OCI-LY1 (cell line): ENCODE data around the gene ZNF747.

ENCODE experiments used
- H2AFZ ChIP-seq: fragments of 200-600 bp; sonication (generic), shearing (Covaris generic); 2 replicates; pipeline ENCODE4 v1.6.0; 2014; ENCODE audit warnings: antibody characterized with exemption, mild to moderate bottlenecking, low read length
- H3F3A ChIP-seq: fragments of 200-600 bp; sonication (generic), shearing (Covaris generic); 2 replicates; pipeline ENCODE4 v1.6.0; 2014; ENCODE audit warnings: mild to moderate bottlenecking, antibody characterized with exemption, low read length, moderate library complexity; ENCODE audit not compliant: insufficient read depth
- H3K27ac ChIP-seq: fragments of 200-600 bp; sonication (generic); 2 replicates; pipeline ENCODE4 v1.5.1; 2014; ENCODE audit warnings: low read length, mixed run types, mild to moderate bottlenecking, low read depth; ENCODE audit not compliant: poor library complexity, severe bottlenecking
- H3K27me3 ChIP-seq: fragments of 200-600 bp; sonication (generic); 2 replicates; pipeline ENCODE4 v1.6.0; 2014; ENCODE audit warnings: antibody characterized with exemption, mild to moderate bottlenecking, low read length, moderate library complexity; ENCODE audit not compliant: insufficient read depth
- H3K36me3 ChIP-seq: fragments of 200-600 bp; sonication (generic); 2 replicates; pipeline ENCODE4 v1.6.1; 2014; ENCODE audit warnings: mild to moderate bottlenecking, antibody characterized with exemption, low read length, moderate library complexity, mixed read lengths; ENCODE audit not compliant: insufficient read depth
- H3K4me1 ChIP-seq: fragments of 200-600 bp; sonication (generic); 2 replicates; pipeline ENCODE4 v1.5.1; 2014; ENCODE audit warnings: mild to moderate bottlenecking, low read length, moderate library complexity; ENCODE audit not compliant: insufficient read depth, severe bottlenecking
- H3K4me2 ChIP-seq: fragments of 200-600 bp; sonication (generic), shearing (Covaris generic); 2 replicates; pipeline ENCODE4 v1.6.1; 2014; ENCODE audit warnings: low read length
- H3K4me3 ChIP-seq: fragments of 200-600 bp; sonication (generic); 2 replicates; pipeline ENCODE4 v1.5.1; 2014; ENCODE audit warnings: low read length, low read depth, mild to moderate bottlenecking, mixed read lengths; ENCODE audit not compliant: poor library complexity, severe bottlenecking
- H3K79me2 ChIP-seq: fragments of 200-600 bp; shearing (Covaris generic); 2 replicates; pipeline ENCODE4 v1.6.1; 2016; ENCODE audit warnings: mixed run types, low read length, mixed read lengths; ENCODE audit not compliant: insufficient read depth
- H3K9ac ChIP-seq: fragments of 200-600 bp; sonication (generic), shearing (Covaris generic); 2 replicates; pipeline ENCODE4 v1.6.1; 2014; ENCODE audit warnings: mild to moderate bottlenecking, low read length, mixed read lengths
- H3K9me2 ChIP-seq: fragments of 200-600 bp; sonication (generic), shearing (Covaris generic); 2 replicates; pipeline ENCODE4 v1.6.1; 2014; ENCODE audit warnings: low read depth, mild to moderate bottlenecking, low read length, mixed read lengths
- H3K9me3 ChIP-seq: fragments of 200-600 bp; shearing (Covaris generic); 2 replicates; pipeline ENCODE4 v1.6.1; 2014; ENCODE audit warnings: low read length, mixed read lengths
- H4K20me1 ChIP-seq: fragments of 200-600 bp; sonication (generic), shearing (Covaris generic); 2 replicates; pipeline ENCODE4 v1.6.0; 2016; ENCODE audit warnings: mild to moderate bottlenecking, low read length; ENCODE audit not compliant: insufficient read depth
- CTCF ChIP-seq: fragments of 200-600 bp; sonication (generic), shearing (Covaris generic); IDR thresholded peaks from 2 replicates; pipeline ENCODE4 v1.5.1; 2017; ENCODE audit warnings: mild to moderate bottlenecking, antibody characterized with exemption, low read length, moderate library complexity, mixed read lengths
- EZH2 ChIP-seq: fragments of 200-600 bp; sonication (generic), shearing (Covaris generic); IDR thresholded peaks from 2 replicates; pipeline ENCODE4 v1.8.0; 2017; ENCODE audit warnings: borderline replicate concordance, mixed run types, mild to moderate bottlenecking, antibody characterized with exemption, low read length, moderate library complexity, mixed read lengths

Gene ZNF747

GRCh38 chr16:30532285-30533145, 2.1 kb downstream of the ZNF747 start:
- H3K36me3 ChIP-seq, result peaks cover 13% of the 10 kb centered on the region
- H3K9me3 ChIP-seq, result no peaks in the 10 kb centered on the region
- peaks cover 4% of the 10 kb centered on the region; the same call in 1 of the 2 replicates for H3F3A ChIP-seq
- H3K9ac ChIP-seq, result no peak overlapping the region
- H3K4me1 ChIP-seq, result peaks cover 51% of the 10 kb centered on the region
- H3K4me3 ChIP-seq, result no peak overlapping the region
- no peaks in the 10 kb centered on the region for H3K9me2 ChIP-seq
- no peak overlapping the region for H2AFZ ChIP-seq
- H3K79me2 ChIP-seq, result no peaks in the 10 kb centered on the region
- H4K20me1 ChIP-seq, result no peaks in the 10 kb centered on the region
- no peak overlapping the region for H3K27ac ChIP-seq
- no peak overlapping the region for H3K4me2 ChIP-seq
- TF ChIP-seq EZH2 (no peak), CTCF (no peak)
- no peaks in the 10 kb centered on the region for H3K27me3 ChIP-seq

- TF ChIP-seq CTCF (no peak), EZH2 (no peak)
- Histone ChIP-seq H3K4me1 (peaks cover 49% of the 10 kb centered on the region), H3K4me2 (no peak overlapping the region), H3K27me3 (no peaks in the 10 kb centered on the region), H3F3A (peaks cover 4% of the 10 kb centered on the region; the same call in 1 of the 2 replicates), H3K9ac (no peak overlapping the region), H3K27ac (peak overlapping the region; percentile 96), H3K79me2 (no peaks in the 10 kb centered on the region), H3K4me3 (no peak overlapping the region), H2AFZ (no peak overlapping the region), H3K9me2 (no peaks in the 10 kb centered on the region), H3K9me3 (no peaks in the 10 kb centered on the region), H3K36me3 (peaks cover 13% of the 10 kb centered on the region), H4K20me1 (no peaks in the 10 kb centered on the region)
These were observed 4.3 kb downstream of the ZNF747 start for GRCh38 chr16:30530163-30531037.

GRCh38 chr16:30528799-30529457, 5.7 kb downstream of the ZNF747 start:
- H3K4me2 ChIP-seq, result no peak overlapping the region
- H3K4me1 ChIP-seq, result peaks cover 53% of the 10 kb centered on the region
- peaks cover 4% of the 10 kb centered on the region; the same call in 1 of the 2 replicates for H3F3A ChIP-seq
- TF ChIP-seq CTCF (no peak), EZH2 (no peak)
- no peaks in the 10 kb centered on the region for H3K79me2 ChIP-seq
- peak overlapping the region; percentile 5; the same call in 1 of the 2 replicates for H3K9ac ChIP-seq
- H3K4me3 ChIP-seq, result no peak overlapping the region
- H3K9me2 ChIP-seq, result no peaks in the 10 kb centered on the region
- H3K36me3 ChIP-seq, result peaks cover 13% of the 10 kb centered on the region
- H3K27ac ChIP-seq, result peak overlapping the region; percentile 96
- no peaks in the 10 kb centered on the region for H3K9me3 ChIP-seq
- H4K20me1 ChIP-seq, result no peaks in the 10 kb centered on the region
- no peaks in the 10 kb centered on the region for H3K27me3 ChIP-seq
- no peak overlapping the region for H2AFZ ChIP-seq
